GM12875 (cell line): Measurements from ENCODE around the gene ACER3.

Source experiments
- H3K4me3 ChIP-seq: one replicate; pipeline ENCODE4 v1.5.1; 2011; ENCODE audit warnings: low read depth, low read length, control low read depth
- TF ChIP-seq, protein P1 (sequence below): IDR thresholded peaks from 2 replicates; pipeline ENCODE4 v1.5.1; 2011; ENCODE audit warnings: low read depth, mild to moderate bottlenecking, control low read depth, inconsistent platforms, low read length, moderate library complexity, borderline replicate concordance; ENCODE audit not compliant: insufficient read depth

ACER3 gene

GRCh38 chr11:77071077-77071476 lies 210.4 kb downstream of the ACER3 start:
- H3K4me3 ChIP-seq, result no peak overlapping the region
- TF ChIP-seq, protein P1, sequence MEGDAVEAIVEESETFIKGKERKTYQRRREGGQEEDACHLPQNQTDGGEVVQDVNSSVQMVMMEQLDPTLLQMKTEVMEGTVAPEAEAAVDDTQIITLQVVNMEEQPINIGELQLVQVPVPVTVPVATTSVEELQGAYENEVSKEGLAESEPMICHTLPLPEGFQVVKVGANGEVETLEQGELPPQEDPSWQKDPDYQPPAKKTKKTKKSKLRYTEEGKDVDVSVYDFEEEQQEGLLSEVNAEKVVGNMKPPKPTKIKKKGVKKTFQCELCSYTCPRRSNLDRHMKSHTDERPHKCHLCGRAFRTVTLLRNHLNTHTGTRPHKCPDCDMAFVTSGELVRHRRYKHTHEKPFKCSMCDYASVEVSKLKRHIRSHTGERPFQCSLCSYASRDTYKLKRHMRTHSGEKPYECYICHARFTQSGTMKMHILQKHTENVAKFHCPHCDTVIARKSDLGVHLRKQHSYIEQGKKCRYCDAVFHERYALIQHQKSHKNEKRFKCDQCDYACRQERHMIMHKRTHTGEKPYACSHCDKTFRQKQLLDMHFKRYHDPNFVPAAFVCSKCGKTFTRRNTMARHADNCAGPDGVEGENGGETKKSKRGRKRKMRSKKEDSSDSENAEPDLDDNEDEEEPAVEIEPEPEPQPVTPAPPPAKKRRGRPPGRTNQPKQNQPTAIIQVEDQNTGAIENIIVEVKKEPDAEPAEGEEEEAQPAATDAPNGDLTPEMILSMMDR, result no peak

DNA sequence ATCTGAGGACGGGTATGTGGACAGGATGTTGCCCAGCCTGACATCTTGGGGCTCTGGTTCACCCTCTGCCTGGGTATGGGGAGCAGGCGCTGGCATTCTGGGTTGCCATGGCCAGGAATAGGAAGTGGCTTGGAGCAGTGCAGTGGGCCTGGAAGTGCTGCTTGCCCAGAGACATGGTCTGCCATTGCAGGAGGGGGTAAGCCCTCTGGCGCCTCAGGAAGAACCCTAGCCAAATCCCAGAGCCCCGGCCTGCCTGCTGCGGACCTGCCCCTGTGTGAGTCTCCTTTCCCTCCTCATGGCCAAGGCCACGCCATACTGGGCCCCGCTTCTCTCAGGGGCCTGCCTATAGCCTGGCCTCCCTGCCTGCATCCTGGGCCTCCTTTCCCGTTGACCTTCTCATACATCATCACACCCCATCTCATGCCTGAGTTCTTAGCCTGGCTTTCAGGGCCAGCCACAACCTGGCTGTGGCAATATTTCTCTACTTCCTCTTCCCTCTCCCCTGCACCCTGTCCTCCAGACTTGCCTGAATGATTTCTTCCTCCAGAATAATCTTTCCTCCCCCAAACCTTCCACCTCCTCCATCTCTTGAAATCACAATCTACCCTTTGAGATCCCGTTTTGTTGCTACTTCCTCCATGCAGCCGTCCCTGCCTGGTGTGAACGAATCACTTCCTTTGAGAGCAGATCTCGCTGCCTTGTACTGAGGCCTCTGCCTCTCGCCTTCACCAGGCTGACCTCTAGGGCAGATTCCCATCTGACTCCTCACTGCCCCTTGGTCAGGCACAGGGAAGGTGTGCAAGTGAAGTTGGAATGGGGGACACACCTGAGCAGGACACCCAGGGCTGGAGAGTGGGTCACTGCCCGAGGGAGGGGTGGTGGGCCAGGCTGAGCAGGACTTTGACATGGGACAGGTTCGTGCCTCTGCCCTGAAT lies 211.2 kb downstream of the ACER3 start:
- no peak overlapping the region for H3K4me3 ChIP-seq
- TF ChIP-seq, protein P1, result no peak

DNA sequence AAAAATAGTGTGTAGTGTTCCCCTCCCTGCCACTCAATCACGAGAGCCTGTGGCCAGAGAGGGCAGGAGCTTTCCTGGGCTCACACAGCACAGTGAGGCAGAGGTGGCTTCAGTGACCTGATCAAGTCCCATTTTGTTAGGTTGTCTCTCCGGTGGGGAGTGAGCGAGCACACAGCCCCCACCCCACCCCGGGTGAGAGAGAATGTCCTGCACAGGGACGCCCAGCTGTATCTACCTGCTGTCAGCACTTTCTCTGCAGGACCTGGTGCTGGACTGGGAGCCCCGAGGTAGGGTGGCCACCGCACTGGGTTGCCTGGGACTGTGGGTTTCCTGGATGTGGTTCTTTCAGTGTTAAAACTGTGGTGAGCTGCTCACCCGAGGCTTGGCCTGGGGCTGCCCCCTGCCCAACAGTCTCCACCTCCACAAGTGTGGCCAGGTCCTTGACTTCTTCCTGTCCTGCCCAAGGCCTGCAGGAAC lies 212.2 kb downstream of the ACER3 start:
- TF ChIP-seq, protein P1, result no peak
- H3K4me3 ChIP-seq, result no peak overlapping the region

GRCh38 chr11:77073328-77074001 lies 212.7 kb downstream of the ACER3 start:
- no peak overlapping the region for H3K4me3 ChIP-seq
- TF ChIP-seq, protein P1, result no peak

GRCh38 chr11:77074205-77074604 lies 213.5 kb downstream of the ACER3 start:
- TF ChIP-seq, protein P1, result no peak
- H3K4me3 ChIP-seq, result no peak overlapping the region

- TF ChIP-seq, protein P1, result no peak
- no peak overlapping the region for H3K4me3 ChIP-seq
These were observed 214.0 kb downstream of the ACER3 start for GRCh38 chr11:77074626-77075221.
